Choroid plexus epithelial cell (primary cell): Measurements from ENCODE around the gene PGM1.

Experiments used
- DNase-seq: peaks from one replicate; pipeline ENCODE4 v3.0.0-alpha.2; 2010; ENCODE audit warnings: low read depth
- H3K4me3 ChIP-seq: 2 replicates; pipeline ENCODE4 v1.5.1; 2011; ENCODE audit warnings: low read depth, mild to moderate bottlenecking, control low read depth, low read length, moderate library complexity
- CTCF ChIP-seq: conservative IDR thresholded peaks from 2 replicates; pipeline ENCODE4 v1.5.1; 2011; ENCODE audit warnings: low read depth, mild to moderate bottlenecking, control low read depth, inconsistent platforms, low read length, moderate library complexity

Gene PGM1

GRCh38 chr1:63705078-63705477 lies 111.9 kb downstream of the PGM1 start:
- no peak overlapping the region for H3K4me3 ChIP-seq
- no peak for DNase-seq
- TF ChIP-seq CTCF, result no peak

- TF ChIP-seq CTCF, result no peak
- no peak for DNase-seq
- H3K4me3 ChIP-seq, result no peak overlapping the region
Observed at GRCh38 chr1:63709267-63709828, 116.1 kb downstream of the PGM1 start.
